Measurements from ENCODE around the gene SPRR5. TPM values are rescaled to one million over a fixed set of nuclear protein-coding genes. Genes with fewer than 3 reads are reported as not detected.

The SPRR5 gene
- polyA plus RNA-seq, 1 donor from 2014 or later: not detected

GRCh38 chr1:152980676-152981075, 33.7 kb downstream of the SPRR5 start:
- H3K9ac ChIP-seq (ENCODE audit: low read length): no peak overlapping the region
- H3F3A ChIP-seq (ENCODE audit: insufficient read depth, low read length, poor library complexity, severe bottlenecking): no peaks in the 10 kb centered on the region
- no peak overlapping the region for H3K4me3 ChIP-seq (ENCODE audit: low read length)
- H3K9me2 ChIP-seq (ENCODE audit: insufficient read depth, low read length): no peaks in the 10 kb centered on the region
- no peak overlapping the region for H3K27ac ChIP-seq (ENCODE audit: low read length)
- H4K20me1 ChIP-seq (ENCODE audit: insufficient read depth): no peaks in the 10 kb centered on the region
- no peak for TF ChIP-seq EZH2 (IDR thresholded peaks at IDR 0.05; ENCODE audit: borderline replicate concordance, insufficient read depth, low read length, poor library complexity, severe bottlenecking)
- no peak for TF ChIP-seq POLR2AphosphoS5 (IDR thresholded peaks at IDR 0.05)
- TF ChIP-seq MXI1 (conservative IDR thresholded peaks at IDR 0.05; ENCODE audit: poor library complexity, severe bottlenecking): no peak
- TF ChIP-seq RAD21 (conservative IDR thresholded peaks at IDR 0.05): no peak
- TF ChIP-seq CTCF (IDR thresholded peaks at IDR 0.05; ENCODE audit: poor library complexity, severe bottlenecking): no peak
- no peak for TF ChIP-seq SMC3 (conservative IDR thresholded peaks at IDR 0.05; ENCODE audit: poor library complexity)
- TF ChIP-seq EP300 (conservative IDR thresholded peaks at IDR 0.05; ENCODE audit: poor library complexity, severe bottlenecking): no peak
- TF ChIP-seq REST (IDR thresholded peaks at IDR 0.05; ENCODE audit: borderline replicate concordance): no peak
- no peak for TF ChIP-seq TAF1 (IDR thresholded peaks at IDR 0.05; ENCODE audit: low read depth)
- no peak overlapping the region for H3K4me2 ChIP-seq (ENCODE audit: low read length)
- no peaks in the 10 kb centered on the region for H3K36me3 ChIP-seq (ENCODE audit: insufficient read depth, low read length)
- H3K27me3 ChIP-seq (ENCODE audit: insufficient read depth, low read depth, low read length): no peaks in the 10 kb centered on the region
- no peak overlapping the region for H2AFZ ChIP-seq (ENCODE audit: low read depth, low read length)
- no peaks in the 10 kb centered on the region for H3K79me2 ChIP-seq (replicated peaks; ENCODE audit: insufficient read depth, low read length)
- no peaks in the 10 kb centered on the region for H3K9me3 ChIP-seq (ENCODE audit: low read length)

- Histone ChIP-seq H3K79me2 (replicated peaks; ENCODE audit: insufficient read depth, low read length) (no peaks in the 10 kb centered on the region), H3K4me2 (ENCODE audit: low read length) (no peak overlapping the region), H3K9ac (ENCODE audit: low read length) (no peak overlapping the region), H3K36me3 (ENCODE audit: insufficient read depth, low read length) (no peaks in the 10 kb centered on the region), H2AFZ (ENCODE audit: low read depth, low read length) (no peak overlapping the region), H3K4me3 (ENCODE audit: low read length) (no peak overlapping the region), H3K27me3 (ENCODE audit: insufficient read depth, low read depth, low read length) (no peaks in the 10 kb centered on the region), H3F3A (ENCODE audit: insufficient read depth, low read length, poor library complexity, severe bottlenecking) (no peaks in the 10 kb centered on the region), H3K27ac (ENCODE audit: low read length) (no peak overlapping the region), H3K9me2 (ENCODE audit: insufficient read depth, low read length) (no peaks in the 10 kb centered on the region), H3K9me3 (ENCODE audit: low read length) (no peaks in the 10 kb centered on the region), H4K20me1 (ENCODE audit: insufficient read depth) (no peaks in the 10 kb centered on the region)
- TF ChIP-seq TAF1 (IDR thresholded peaks at IDR 0.05; ENCODE audit: low read depth) (no peak), RAD21 (conservative IDR thresholded peaks at IDR 0.05) (no peak), POLR2AphosphoS5 (IDR thresholded peaks at IDR 0.05) (no peak), EZH2 (IDR thresholded peaks at IDR 0.05; ENCODE audit: borderline replicate concordance, insufficient read depth, low read length, poor library complexity, severe bottlenecking) (no peak), EP300 (conservative IDR thresholded peaks at IDR 0.05; ENCODE audit: poor library complexity, severe bottlenecking) (no peak)
Observed at GRCh38 chr1:152981146-152981871, 34.3 kb downstream of the SPRR5 start.

All from neural cell (in vitro differentiated cells).